COLO668 (cell line): ENCODE results near the gene HEATR9.

Experiments
- DNase-seq: peaks from one replicate; lab custom pipeline; 2025; ENCODE audit not compliant: unreplicated experiment; lab: John Stamatoyannopoulos, UW

HEATR9 gene

DNA sequence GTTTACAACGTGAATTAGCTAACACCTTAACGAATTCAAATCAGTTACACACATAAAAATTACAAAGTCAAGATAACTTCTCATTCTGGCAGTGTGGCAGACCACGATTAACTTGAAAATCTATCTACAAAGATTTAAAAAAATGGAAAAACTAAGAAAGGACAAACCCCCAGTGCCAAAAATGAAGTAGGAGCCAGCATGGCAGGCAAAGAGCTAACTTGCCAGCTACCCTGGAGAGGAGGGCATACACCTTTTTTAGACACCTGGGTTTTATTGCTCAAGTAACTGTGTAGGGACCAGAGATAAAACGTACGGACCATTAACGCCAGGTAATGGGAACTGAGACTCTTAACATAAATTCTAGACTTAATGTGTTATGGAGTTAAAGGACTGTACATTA, 56.9 kb downstream of the HEATR9 start:
- DNase-seq: no peak

DNA sequence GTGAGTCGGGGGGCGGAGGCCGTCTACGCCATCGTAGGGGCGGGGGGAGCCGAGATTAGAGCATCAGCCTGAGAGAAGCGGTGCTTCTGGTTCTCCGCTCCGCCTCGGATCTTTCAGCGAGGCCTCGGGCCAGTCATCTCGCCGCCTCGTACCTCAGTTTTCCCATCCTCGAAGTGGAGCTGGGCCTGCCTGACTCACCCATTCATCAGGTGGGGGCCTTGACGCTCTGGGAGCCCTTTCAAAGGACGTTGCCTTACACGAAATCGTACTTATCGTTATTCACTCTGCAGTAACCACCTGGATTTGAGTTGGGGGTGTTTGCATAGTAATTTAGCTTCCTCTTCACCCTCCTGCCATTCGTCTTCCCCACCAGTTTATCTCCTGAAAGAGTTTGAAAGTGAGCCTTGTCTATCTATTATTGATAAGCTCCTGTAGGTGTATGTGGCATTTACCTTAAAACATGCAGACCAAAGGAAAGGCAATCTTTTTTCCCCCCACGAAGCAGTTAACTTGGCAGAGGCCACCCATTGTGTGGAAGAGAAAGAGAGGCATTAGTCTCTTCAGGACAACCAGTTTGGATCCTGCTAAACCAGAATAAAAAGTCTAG, 58.7 kb downstream of the HEATR9 start:
- DNase-seq: no peak

DNA sequence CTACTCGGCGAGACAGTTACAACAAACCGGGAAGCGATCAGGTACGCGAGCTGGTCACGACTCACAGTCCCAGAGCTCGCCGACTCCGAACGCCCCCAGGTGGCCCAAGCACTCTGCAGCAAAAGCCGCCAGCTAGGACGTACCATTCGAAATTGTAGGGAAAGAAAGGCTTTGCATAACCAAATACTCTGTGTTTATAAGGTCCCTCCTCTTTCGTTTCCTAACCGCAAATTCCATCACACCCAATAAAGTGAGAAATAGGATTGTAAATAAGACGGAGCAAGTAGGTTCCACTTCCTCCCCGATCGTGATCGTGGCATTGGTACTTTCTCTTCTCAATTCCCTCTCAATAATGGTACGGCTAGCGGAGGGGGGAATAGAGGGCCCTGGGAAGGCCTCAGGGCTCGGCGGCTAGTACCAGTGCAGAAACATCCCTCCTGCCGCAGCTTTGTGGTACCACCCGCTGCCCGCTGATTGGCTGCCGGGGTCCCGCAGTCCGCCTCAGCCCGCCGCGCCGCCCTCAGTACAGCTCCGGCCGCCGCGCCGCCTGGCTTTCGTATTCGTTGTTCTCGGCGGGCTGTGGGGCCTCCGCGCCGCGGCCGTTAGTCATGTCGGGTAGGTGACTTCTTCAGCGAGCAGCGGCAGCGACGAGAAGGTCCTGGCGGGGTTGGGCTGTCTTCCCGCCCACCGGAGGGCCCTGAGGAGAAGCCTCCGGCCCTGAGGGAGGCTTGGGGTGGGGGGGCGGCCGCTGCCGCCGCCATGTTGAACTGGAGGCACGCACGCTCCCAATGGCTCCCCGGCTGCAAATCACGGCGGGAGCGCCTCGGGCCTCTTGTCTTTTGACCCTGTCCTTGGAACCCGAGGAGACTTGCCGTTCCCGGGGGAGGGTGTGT, 59.5 kb downstream of the HEATR9 start, which contains the start of gene TAF15:
Gene TAF15, plus strand, starts transcription at position 523 of the 893 bp plus-strand sequence. Its CDS starts 86 bp downstream, at position 609.
- peak; percentile 93 for DNase-seq

DNA sequence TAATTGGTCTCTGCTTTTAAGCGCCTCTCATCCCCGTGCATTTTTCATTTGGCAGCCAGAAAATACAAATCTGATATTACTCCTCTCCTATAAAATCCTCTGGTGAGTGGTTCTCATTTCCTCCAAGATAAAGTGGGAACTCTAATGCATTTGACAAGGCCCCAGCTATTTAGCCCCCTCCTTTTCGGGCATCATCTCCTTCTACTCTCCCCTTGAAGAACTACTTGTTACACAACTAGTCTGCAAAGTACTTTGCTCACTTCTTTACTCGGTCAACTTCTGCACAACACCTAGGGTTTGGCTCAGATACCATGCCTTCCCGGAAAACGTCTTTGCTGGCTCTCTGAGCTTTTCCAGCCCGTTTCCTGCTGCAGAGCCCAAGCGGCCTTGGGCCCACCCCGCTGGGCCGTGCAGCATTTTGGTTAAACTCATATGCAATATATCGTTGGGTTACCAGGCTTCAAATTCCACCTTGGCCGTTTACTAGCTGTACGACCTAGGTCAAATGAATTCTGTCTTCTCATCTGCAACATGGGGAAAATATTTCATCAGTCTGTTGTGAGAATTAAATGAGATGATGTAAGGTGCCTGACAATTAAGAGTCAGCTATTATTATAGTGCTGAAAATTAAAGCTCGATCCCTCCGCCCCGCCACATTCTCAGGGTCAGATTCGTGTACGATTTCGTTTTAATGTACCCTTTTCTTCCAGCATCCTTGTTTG, 60.3 kb downstream of the HEATR9 start:
- no peak for DNase-seq

DNA sequence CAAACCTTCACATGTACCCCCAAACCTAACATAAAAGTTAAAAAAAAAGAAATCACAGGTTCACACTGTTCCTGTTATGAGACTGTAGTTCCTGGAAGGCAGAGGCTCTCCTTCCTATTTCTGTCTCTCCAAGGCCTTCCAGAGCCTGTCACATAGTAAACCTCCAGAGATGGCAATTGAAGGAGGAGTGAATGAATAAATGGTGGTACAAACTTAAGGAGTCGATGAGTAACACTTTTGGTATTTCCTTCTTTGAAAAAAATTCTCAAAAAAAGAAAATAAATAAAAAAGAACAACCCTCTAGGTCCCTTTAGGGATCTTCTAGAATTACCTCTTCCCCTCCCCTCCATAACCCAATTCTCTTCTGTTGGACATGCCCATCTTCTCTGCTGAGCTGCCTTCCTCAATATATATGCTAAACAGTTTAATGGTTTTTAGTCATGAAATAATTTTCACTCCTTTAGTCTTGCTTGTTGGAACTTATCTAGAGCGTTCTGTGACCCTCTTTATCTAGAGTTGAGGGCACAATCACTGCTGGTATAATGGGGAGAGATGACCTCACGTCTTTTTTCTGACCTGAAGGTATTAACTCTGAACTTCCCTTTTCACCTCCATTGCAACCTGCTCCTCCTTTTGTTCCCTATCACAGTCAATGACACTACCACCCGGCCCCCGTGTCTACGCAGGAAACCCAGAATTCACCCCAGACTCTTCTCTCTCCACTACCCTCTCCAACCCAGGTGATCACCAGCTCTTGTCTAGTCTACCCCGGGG, 61.1 kb downstream of the HEATR9 start:
- no peak for DNase-seq
